ENCODE data around the gene MRGPRG.
"Not testable (repeated sequence)": the region's sequence is repeated elsewhere in the genome, so short reads cannot be mapped to it uniquely, and the experiment has no call there.

DNA sequence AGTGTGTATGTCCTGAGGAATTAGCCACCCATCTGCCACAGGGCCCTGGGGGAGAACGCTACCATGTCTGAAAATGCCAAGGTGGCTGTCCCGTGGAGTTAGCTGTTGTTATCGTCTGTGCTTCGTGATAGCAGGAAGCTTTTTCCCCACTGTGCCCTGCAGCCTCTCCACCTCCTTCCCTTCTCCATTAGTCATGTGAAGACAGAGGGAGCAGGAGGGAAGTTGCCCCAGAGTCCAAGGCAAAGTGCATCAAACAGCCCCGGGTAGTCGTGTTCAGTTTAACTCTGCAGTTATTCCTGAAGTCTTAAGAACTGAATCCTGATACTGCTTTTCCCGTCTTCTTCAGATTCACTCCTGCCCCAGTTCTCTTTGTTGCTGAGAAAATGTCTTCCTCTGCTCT is 43.9 kb upstream of the MRGPRG start:
- TF ChIP-seq, protein P1, sequence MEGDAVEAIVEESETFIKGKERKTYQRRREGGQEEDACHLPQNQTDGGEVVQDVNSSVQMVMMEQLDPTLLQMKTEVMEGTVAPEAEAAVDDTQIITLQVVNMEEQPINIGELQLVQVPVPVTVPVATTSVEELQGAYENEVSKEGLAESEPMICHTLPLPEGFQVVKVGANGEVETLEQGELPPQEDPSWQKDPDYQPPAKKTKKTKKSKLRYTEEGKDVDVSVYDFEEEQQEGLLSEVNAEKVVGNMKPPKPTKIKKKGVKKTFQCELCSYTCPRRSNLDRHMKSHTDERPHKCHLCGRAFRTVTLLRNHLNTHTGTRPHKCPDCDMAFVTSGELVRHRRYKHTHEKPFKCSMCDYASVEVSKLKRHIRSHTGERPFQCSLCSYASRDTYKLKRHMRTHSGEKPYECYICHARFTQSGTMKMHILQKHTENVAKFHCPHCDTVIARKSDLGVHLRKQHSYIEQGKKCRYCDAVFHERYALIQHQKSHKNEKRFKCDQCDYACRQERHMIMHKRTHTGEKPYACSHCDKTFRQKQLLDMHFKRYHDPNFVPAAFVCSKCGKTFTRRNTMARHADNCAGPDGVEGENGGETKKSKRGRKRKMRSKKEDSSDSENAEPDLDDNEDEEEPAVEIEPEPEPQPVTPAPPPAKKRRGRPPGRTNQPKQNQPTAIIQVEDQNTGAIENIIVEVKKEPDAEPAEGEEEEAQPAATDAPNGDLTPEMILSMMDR (IDR thresholded peaks at IDR 0.05; ENCODE audit: low read length), result not testable (repeated sequence)
- not testable (repeated sequence) for TF ChIP-seq EZH2 (IDR thresholded peaks at IDR 0.05; ENCODE audit: borderline replicate concordance, low read length)
